ENCODE data around the gene OR2T34.

DNA sequence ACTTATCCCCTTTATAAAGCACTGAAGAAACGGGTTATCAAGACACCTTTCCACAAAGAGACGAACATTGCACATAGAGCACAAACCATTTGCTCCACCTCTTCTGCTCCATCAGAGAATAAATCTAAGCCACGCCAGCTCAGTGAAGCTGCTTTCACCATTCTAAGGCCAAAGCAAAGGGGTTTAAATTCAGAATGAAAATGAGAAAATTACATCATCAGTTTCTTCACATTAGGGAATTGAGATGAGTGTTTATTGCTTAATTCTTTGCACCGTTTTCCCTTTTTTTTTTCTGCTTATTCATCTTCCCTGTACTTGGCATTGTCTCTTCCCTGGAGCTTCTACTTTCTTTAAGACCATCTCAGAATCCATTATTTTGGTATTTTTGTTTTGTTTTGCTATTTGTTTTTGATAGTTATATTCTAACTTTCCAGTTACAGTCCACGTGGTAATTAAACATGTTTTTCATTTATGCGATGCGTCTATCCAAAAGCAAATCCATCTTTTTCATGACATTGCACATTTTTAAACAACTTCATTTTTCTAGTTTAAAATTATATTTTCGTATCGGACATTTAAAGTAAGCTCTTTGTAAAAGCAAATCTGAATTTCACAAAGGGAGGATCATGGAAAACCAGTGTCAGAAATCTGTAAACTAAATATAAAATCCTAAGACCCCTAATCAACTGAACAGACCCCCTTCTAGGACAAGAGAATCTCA, 1.9 kb upstream of the OR2T34 start:
- TF ChIP-seq, protein P1, sequence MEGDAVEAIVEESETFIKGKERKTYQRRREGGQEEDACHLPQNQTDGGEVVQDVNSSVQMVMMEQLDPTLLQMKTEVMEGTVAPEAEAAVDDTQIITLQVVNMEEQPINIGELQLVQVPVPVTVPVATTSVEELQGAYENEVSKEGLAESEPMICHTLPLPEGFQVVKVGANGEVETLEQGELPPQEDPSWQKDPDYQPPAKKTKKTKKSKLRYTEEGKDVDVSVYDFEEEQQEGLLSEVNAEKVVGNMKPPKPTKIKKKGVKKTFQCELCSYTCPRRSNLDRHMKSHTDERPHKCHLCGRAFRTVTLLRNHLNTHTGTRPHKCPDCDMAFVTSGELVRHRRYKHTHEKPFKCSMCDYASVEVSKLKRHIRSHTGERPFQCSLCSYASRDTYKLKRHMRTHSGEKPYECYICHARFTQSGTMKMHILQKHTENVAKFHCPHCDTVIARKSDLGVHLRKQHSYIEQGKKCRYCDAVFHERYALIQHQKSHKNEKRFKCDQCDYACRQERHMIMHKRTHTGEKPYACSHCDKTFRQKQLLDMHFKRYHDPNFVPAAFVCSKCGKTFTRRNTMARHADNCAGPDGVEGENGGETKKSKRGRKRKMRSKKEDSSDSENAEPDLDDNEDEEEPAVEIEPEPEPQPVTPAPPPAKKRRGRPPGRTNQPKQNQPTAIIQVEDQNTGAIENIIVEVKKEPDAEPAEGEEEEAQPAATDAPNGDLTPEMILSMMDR (IDR thresholded peaks at IDR 0.05; ENCODE audit: poor library complexity, severe bottlenecking), result no peak
- TF ChIP-seq, protein P2, sequence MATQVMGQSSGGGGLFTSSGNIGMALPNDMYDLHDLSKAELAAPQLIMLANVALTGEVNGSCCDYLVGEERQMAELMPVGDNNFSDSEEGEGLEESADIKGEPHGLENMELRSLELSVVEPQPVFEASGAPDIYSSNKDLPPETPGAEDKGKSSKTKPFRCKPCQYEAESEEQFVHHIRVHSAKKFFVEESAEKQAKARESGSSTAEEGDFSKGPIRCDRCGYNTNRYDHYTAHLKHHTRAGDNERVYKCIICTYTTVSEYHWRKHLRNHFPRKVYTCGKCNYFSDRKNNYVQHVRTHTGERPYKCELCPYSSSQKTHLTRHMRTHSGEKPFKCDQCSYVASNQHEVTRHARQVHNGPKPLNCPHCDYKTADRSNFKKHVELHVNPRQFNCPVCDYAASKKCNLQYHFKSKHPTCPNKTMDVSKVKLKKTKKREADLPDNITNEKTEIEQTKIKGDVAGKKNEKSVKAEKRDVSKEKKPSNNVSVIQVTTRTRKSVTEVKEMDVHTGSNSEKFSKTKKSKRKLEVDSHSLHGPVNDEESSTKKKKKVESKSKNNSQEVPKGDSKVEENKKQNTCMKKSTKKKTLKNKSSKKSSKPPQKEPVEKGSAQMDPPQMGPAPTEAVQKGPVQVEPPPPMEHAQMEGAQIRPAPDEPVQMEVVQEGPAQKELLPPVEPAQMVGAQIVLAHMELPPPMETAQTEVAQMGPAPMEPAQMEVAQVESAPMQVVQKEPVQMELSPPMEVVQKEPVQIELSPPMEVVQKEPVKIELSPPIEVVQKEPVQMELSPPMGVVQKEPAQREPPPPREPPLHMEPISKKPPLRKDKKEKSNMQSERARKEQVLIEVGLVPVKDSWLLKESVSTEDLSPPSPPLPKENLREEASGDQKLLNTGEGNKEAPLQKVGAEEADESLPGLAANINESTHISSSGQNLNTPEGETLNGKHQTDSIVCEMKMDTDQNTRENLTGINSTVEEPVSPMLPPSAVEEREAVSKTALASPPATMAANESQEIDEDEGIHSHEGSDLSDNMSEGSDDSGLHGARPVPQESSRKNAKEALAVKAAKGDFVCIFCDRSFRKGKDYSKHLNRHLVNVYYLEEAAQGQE (IDR thresholded peaks at IDR 0.05; ENCODE audit: borderline replicate concordance), result no peak
- no peak for TF ChIP-seq EZH2 (IDR thresholded peaks at IDR 0.05; ENCODE audit: borderline replicate concordance, insufficient read depth, low read length, poor library complexity, severe bottlenecking)
- TF ChIP-seq RAD21 (conservative IDR thresholded peaks at IDR 0.05), result no peak

All from neural cell (in vitro differentiated cells).